Endodermal cell (in vitro differentiated cells): ENCODE measurements around the gene HMCN2. TPM values are rescaled to one million over a fixed set of nuclear protein-coding genes. Genes with fewer than 3 reads are reported as not detected.

Experiments used
- DNase-seq: peaks from one replicate; pipeline ENCODE4 v3.0.0-alpha.2; 2017
- H3K27ac ChIP-seq: 2 replicates; pipeline ENCODE4 v1.5.1; 2013; ENCODE audit warnings: mild to moderate bottlenecking, low read depth, low read length, moderate library complexity
- H3K27me3 ChIP-seq: 2 replicates; pipeline ENCODE4 v1.6.1; 2013; ENCODE audit warnings: mild to moderate bottlenecking, low read length, moderate library complexity; ENCODE audit not compliant: insufficient read depth, control insufficient read depth, poor library complexity, severe bottlenecking
- H3K36me3 ChIP-seq: 2 replicates; pipeline ENCODE4 v1.7.0; 2013; ENCODE audit warnings: mild to moderate bottlenecking, low read length, moderate library complexity; ENCODE audit not compliant: control insufficient read depth, insufficient read depth
- H3K4me1 ChIP-seq: one replicate; pipeline ENCODE4 v1.7.0; 2013; ENCODE audit warnings: low read length; ENCODE audit not compliant: control insufficient read depth, insufficient read depth
- H3K4me3 ChIP-seq: 2 replicates; pipeline ENCODE4 v1.5.1; 2013; ENCODE audit warnings: mild to moderate bottlenecking, low read length, moderate library complexity
- H3K9ac ChIP-seq: 2 replicates; pipeline ENCODE4 v1.6.1; 2013; ENCODE audit warnings: mild to moderate bottlenecking, low read length, moderate library complexity; ENCODE audit not compliant: poor library complexity, severe bottlenecking; ENCODE audit errors: extremely low read depth
- H3K9me3 ChIP-seq: 2 replicates; pipeline ENCODE4 v1.6.1; 2013; ENCODE audit warnings: mild to moderate bottlenecking, low read length, moderate library complexity; ENCODE audit not compliant: control insufficient read depth
- H3K27ac Mint-ChIP-seq: 2 replicates; pipeline ENCODE4 v1.8.0; 2020; ENCODE audit warnings: mixed read lengths
- H3K27me3 Mint-ChIP-seq: 2 replicates; pipeline ENCODE4 v1.8.0; 2021; ENCODE audit warnings: mild to moderate bottlenecking, mixed read lengths; ENCODE audit not compliant: insufficient read depth
- H3K36me3 Mint-ChIP-seq: 2 replicates; pipeline ENCODE4 v1.8.0; 2020; ENCODE audit warnings: low read depth, mixed read lengths
- H3K4me1 Mint-ChIP-seq: 2 replicates; pipeline ENCODE4 v1.8.0; 2020; ENCODE audit warnings: mixed read lengths
- H3K4me3 Mint-ChIP-seq: 2 replicates; pipeline ENCODE4 v1.8.0; 2020; ENCODE audit warnings: mild to moderate bottlenecking, moderate library complexity, mixed read lengths
- H3K9me3 Mint-ChIP-seq: 2 replicates; pipeline ENCODE4 v1.8.0; 2020; ENCODE audit warnings: mild to moderate bottlenecking, mixed read lengths
- WGBS, 2 experiments: methylation state at CpG; one replicate each; pipeline versions ENCODE4 v1.1.5 to v1.1.7; 2013; ENCODE audit warnings: missing lambda C conversion rate in 2 of 2, mixed read lengths in 1 of 2; ENCODE audit not compliant: insufficient coverage in 1 of 2, insufficient read length in 1 of 2; 5-methylcytosine and 5-hydroxymethylcytosine counted together
- total RNA-seq, 2 donors: library from RNA; stranded (reverse); fragmentation: NEBNext Ultra II Directional in 1 of 2; extraction: Animal tissue kit (Norgen Biotek cat#: 25700) in 1 of 2; gene quantifications; 2 replicates in 1 of 2; 3 replicates in 1 of 2; pipeline ENCODE4 v1.2.1, GENCODE V29; 2021
- TF ChIP-seq, protein P1 (sequence below): fragments of 200-600 bp; sonication (generic); conservative IDR thresholded peaks from 2 replicates; pipeline ENCODE4 v1.5.0; 2021; ENCODE audit warnings: antibody characterized with exemption, mild to moderate bottlenecking

HMCN2 gene
- total RNA-seq, 2 donors from 2014 or later, result 3.3 to 3.9 TPM

DNA sequence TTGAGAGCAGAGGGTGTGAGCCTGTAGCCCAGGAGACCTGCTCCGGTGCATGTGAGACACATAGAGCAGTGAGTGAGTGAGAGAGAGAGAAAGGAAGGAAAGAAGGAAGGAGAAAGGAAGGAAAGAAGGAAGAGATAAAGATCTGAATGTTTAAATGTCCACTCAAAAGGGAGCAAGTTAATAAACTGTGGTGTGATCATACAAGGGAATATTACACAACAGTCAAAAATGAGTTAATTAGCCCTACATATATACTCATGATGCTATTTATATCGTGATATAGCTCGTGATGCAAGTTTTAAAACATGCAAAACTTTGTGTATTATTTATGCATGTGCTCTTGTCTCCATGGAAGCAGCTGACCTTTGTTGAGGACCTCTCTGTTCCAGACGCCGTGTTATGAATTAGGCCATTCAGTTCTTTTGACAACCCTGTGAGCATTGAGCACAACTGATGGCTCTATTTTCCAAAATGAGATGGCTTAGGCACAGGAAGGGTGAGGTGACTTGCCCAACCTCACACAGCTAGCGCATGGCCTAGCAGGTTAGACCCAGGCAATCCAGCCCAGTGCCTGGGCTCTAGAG, 70.6 kb downstream of the HMCN2 start:
- no peak overlapping the region for H3K4me3 Mint-ChIP-seq
- 68 to 81% methylated on average over 4 to 6 of the region's 6 CpGs for WGBS, 2 experiments
- no peaks in the 10 kb centered on the region for H3K36me3 ChIP-seq

DNA sequence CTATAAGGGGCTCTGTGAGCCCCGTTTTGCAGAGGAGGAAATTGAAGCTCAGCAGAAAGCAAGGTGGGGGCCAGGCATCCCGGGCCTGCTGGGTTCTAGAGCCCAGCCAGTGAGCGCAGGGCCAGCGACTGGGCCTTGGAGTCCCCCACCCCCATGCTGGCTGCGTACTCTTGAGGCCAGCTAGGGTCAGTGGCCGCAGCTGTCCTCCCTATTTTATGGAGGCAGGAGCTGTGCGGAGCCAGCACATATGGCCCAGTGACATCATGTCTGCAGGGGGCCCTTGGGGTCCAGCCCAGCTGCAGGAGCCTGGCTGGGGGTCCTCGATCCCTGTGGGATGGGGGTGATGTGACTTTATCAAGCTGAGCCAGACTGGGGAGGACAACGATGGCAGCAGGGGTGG, 71.3 kb downstream of the HMCN2 start:
- Histone ChIP-seq H3K9ac (no peak overlapping the region), H3K4me3 (no peak overlapping the region), H3K27ac (no peak overlapping the region), H3K4me1 (no peaks in the 10 kb centered on the region), H3K9me3 (no peaks in the 10 kb centered on the region), H3K36me3 (no peaks in the 10 kb centered on the region), H3K27me3 (no peaks in the 10 kb centered on the region)
- H3K27ac Mint-ChIP-seq, result no peak overlapping the region
- no peaks in the 10 kb centered on the region for H3K9me3 Mint-ChIP-seq
- 90 to 93% methylated on average over 3 to 9 of the region's 9 CpGs for WGBS, 2 experiments
- TF ChIP-seq, protein P1, sequence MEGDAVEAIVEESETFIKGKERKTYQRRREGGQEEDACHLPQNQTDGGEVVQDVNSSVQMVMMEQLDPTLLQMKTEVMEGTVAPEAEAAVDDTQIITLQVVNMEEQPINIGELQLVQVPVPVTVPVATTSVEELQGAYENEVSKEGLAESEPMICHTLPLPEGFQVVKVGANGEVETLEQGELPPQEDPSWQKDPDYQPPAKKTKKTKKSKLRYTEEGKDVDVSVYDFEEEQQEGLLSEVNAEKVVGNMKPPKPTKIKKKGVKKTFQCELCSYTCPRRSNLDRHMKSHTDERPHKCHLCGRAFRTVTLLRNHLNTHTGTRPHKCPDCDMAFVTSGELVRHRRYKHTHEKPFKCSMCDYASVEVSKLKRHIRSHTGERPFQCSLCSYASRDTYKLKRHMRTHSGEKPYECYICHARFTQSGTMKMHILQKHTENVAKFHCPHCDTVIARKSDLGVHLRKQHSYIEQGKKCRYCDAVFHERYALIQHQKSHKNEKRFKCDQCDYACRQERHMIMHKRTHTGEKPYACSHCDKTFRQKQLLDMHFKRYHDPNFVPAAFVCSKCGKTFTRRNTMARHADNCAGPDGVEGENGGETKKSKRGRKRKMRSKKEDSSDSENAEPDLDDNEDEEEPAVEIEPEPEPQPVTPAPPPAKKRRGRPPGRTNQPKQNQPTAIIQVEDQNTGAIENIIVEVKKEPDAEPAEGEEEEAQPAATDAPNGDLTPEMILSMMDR, result no peak
- H3K27me3 Mint-ChIP-seq, result no peaks in the 10 kb centered on the region
- DNase-seq, result no peak
- H3K36me3 Mint-ChIP-seq, result no peaks in the 10 kb centered on the region
- H3K4me1 Mint-ChIP-seq, result no peaks in the 10 kb centered on the region
- no peak overlapping the region for H3K4me3 Mint-ChIP-seq

More for the DNA sequence above, 70.6 kb downstream of the HMCN2 start:
- Histone ChIP-seq H3K9me3 (no peaks in the 10 kb centered on the region), H3K27ac (no peak overlapping the region), H3K9ac (no peak overlapping the region), H3K27me3 (no peaks in the 10 kb centered on the region), H3K4me3 (no peak overlapping the region), H3K4me1 (no peaks in the 10 kb centered on the region)
- no peaks in the 10 kb centered on the region for H3K9me3 Mint-ChIP-seq
- no peaks in the 10 kb centered on the region for H3K4me1 Mint-ChIP-seq
- H3K27me3 Mint-ChIP-seq, result no peaks in the 10 kb centered on the region
- H3K36me3 Mint-ChIP-seq, result no peaks in the 10 kb centered on the region
- TF ChIP-seq, protein P1, result no peak
- DNase-seq, result no peak
- no peak overlapping the region for H3K27ac Mint-ChIP-seq

DNA sequence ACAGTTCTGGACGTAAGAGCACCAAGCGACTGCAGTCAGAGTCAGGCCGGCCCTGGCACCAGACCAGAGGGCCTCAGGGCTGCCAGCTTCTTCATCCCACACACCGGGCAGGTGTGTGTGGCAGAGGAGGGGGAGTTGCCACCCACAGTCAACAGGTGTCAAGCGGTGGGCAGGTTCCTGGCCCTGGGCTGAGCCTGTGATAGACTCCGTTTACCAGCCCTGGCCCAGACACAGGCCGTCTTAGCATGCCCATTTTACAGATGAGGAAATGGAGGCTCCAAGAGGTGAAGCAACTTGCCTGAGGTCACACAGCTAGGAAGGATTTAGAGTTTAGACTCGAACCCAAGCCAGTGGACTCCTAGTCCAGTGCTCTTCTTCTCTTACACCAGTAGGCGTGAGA, 71.8 kb downstream of the HMCN2 start:
- Histone ChIP-seq H3K4me3 (no peak overlapping the region), H3K4me1 (no peaks in the 10 kb centered on the region), H3K9me3 (no peaks in the 10 kb centered on the region), H3K36me3 (no peaks in the 10 kb centered on the region), H3K9ac (no peak overlapping the region), H3K27me3 (no peaks in the 10 kb centered on the region), H3K27ac (no peak overlapping the region)
- 92 to 96% methylated on average over 5 to 9 of the region's 9 CpGs for WGBS, 2 experiments
- H3K9me3 Mint-ChIP-seq, result no peaks in the 10 kb centered on the region
- H3K4me3 Mint-ChIP-seq, result no peak overlapping the region
- no peak overlapping the region for H3K27ac Mint-ChIP-seq
- TF ChIP-seq, protein P1, result no peak
- no peaks in the 10 kb centered on the region for H3K27me3 Mint-ChIP-seq
- no peak for DNase-seq
- H3K36me3 Mint-ChIP-seq, result no peaks in the 10 kb centered on the region
- H3K4me1 Mint-ChIP-seq, result no peaks in the 10 kb centered on the region
